ENCODE measurements around the gene SSTR4. TPM values are rescaled to one million over a fixed set of nuclear protein-coding genes. Genes with fewer than 3 reads are reported as not detected.

The SSTR4 gene
- total and polyA plus RNA-seq, 2 donors = not detected

- DNase-seq (ENCODE audit: low read depth in 6 of 9, low spot score in 9 of 9) = no peak
- Histone ChIP-seq H3K36me3 (ENCODE audit: control insufficient read depth in 2 of 2, insufficient read depth in 2 of 2, low read length in 1 of 2) (no peaks in the 10 kb centered on the region), H3K27ac (ENCODE audit: low read depth in 1 of 2, low read length in 1 of 2) (no peak overlapping the region), H3K27me3 (ENCODE audit: control insufficient read depth in 2 of 2, insufficient read depth in 1 of 2, low read length in 1 of 2) (no peaks in the 10 kb centered on the region), H3K4me3 (ENCODE audit: low read length in 2 of 2) (no peak overlapping the region), H3K4me1 (ENCODE audit: control insufficient read depth in 2 of 2, insufficient read depth in 2 of 2, low read length in 2 of 2) (peaks cover 5 to 16% of the 10 kb centered on the region in 2 donors), H3K9me3 (ENCODE audit: control insufficient read depth in 2 of 2, insufficient read depth in 1 of 2, low read length in 1 of 2) (no peaks in the 10 kb centered on the region)
- WGBS = 89% methylated on average over 5 of the region's 5 CpGs
Observed at GRCh38 chr20:23013429-23013828, 21.7 kb upstream of the SSTR4 start.

GRCh38 chr20:23017516-23017915 is 17.6 kb upstream of the SSTR4 start:
- WGBS = 53% methylated on average over 2 of the region's 2 CpGs
- H3K9me3 ChIP-seq (ENCODE audit: control insufficient read depth in 2 of 2, insufficient read depth in 1 of 2, low read length in 1 of 2) = no peaks in the 10 kb centered on the region
- no peaks in the 10 kb centered on the region for H3K27me3 ChIP-seq (ENCODE audit: control insufficient read depth in 2 of 2, insufficient read depth in 1 of 2, low read length in 1 of 2)
- peaks cover 5 to 16% of the 10 kb centered on the region in 2 donors for H3K4me1 ChIP-seq (ENCODE audit: control insufficient read depth in 2 of 2, insufficient read depth in 2 of 2, low read length in 2 of 2)
- H3K27ac ChIP-seq (ENCODE audit: low read depth in 1 of 2, low read length in 1 of 2) = no peak overlapping the region
- peak; percentile 17 to 61 (median 25) for DNase-seq (ENCODE audit: low read depth in 6 of 9, low spot score in 9 of 9)
- no peak overlapping the region for H3K4me3 ChIP-seq (ENCODE audit: low read length in 2 of 2)
- H3K36me3 ChIP-seq (ENCODE audit: control insufficient read depth in 2 of 2, insufficient read depth in 2 of 2, low read length in 1 of 2) = no peaks in the 10 kb centered on the region

GRCh38 chr20:23018432-23018831 is 16.7 kb upstream of the SSTR4 start:
- peaks cover 5 to 16% of the 10 kb centered on the region in 2 donors for H3K4me1 ChIP-seq (ENCODE audit: control insufficient read depth in 2 of 2, insufficient read depth in 2 of 2, low read length in 2 of 2)
- DNase-seq (ENCODE audit: low read depth in 6 of 9, low spot score in 9 of 9) = no peak
- no peak overlapping the region for H3K4me3 ChIP-seq (ENCODE audit: low read length in 2 of 2)
- H3K36me3 ChIP-seq (ENCODE audit: control insufficient read depth in 2 of 2, insufficient read depth in 2 of 2, low read length in 1 of 2) = no peaks in the 10 kb centered on the region
- no peak overlapping the region for H3K27ac ChIP-seq (ENCODE audit: low read depth in 1 of 2, low read length in 1 of 2)
- no peaks in the 10 kb centered on the region for H3K27me3 ChIP-seq (ENCODE audit: control insufficient read depth in 2 of 2, insufficient read depth in 1 of 2, low read length in 1 of 2)
- H3K9me3 ChIP-seq (ENCODE audit: control insufficient read depth in 2 of 2, insufficient read depth in 1 of 2, low read length in 1 of 2) = no peaks in the 10 kb centered on the region

- Histone ChIP-seq H3K4me3 (ENCODE audit: low read length in 2 of 2) (no peak overlapping the region), H3K27me3 (ENCODE audit: control insufficient read depth in 2 of 2, insufficient read depth in 1 of 2, low read length in 1 of 2) (no peaks in the 10 kb centered on the region), H3K4me1 (ENCODE audit: control insufficient read depth in 2 of 2, insufficient read depth in 2 of 2, low read length in 2 of 2) (peaks cover 5 to 16% of the 10 kb centered on the region in 2 donors), H3K9me3 (ENCODE audit: control insufficient read depth in 2 of 2, insufficient read depth in 1 of 2, low read length in 1 of 2) (no peaks in the 10 kb centered on the region), H3K27ac (ENCODE audit: low read depth in 1 of 2, low read length in 1 of 2) (no peak overlapping the region), H3K36me3 (ENCODE audit: control insufficient read depth in 2 of 2, insufficient read depth in 2 of 2, low read length in 1 of 2) (no peaks in the 10 kb centered on the region)
- WGBS = 98% methylated on average over 11 of the region's 11 CpGs
- DNase-seq (ENCODE audit: low read depth in 6 of 9, low spot score in 9 of 9) = no peak
Observed at GRCh38 chr20:23018941-23019340, 16.2 kb upstream of the SSTR4 start.

GRCh38 chr20:23019403-23019802 is 15.7 kb upstream of the SSTR4 start:
- Histone ChIP-seq H3K27me3 (ENCODE audit: control insufficient read depth in 2 of 2, insufficient read depth in 1 of 2, low read length in 1 of 2) (no peaks in the 10 kb centered on the region), H3K27ac (ENCODE audit: low read depth in 1 of 2, low read length in 1 of 2) (no peak overlapping the region), H3K4me1 (ENCODE audit: control insufficient read depth in 2 of 2, insufficient read depth in 2 of 2, low read length in 2 of 2) (peaks cover 5 to 16% of the 10 kb centered on the region in 2 donors), H3K9me3 (ENCODE audit: control insufficient read depth in 2 of 2, insufficient read depth in 1 of 2, low read length in 1 of 2) (no peaks in the 10 kb centered on the region), H3K36me3 (ENCODE audit: control insufficient read depth in 2 of 2, insufficient read depth in 2 of 2, low read length in 1 of 2) (no peaks in the 10 kb centered on the region), H3K4me3 (ENCODE audit: low read length in 2 of 2) (no peak overlapping the region)
- 76% methylated on average over 7 of the region's 7 CpGs for WGBS
- peak in 5 of 9 donors; percentile 13 to 31 (median 28) for DNase-seq (ENCODE audit: low read depth in 6 of 9, low spot score in 9 of 9)

- 98% methylated on average over 12 of the region's 12 CpGs for WGBS
- Histone ChIP-seq H3K27me3 (ENCODE audit: control insufficient read depth in 2 of 2, insufficient read depth in 1 of 2, low read length in 1 of 2) (no peaks in the 10 kb centered on the region), H3K9me3 (ENCODE audit: control insufficient read depth in 2 of 2, insufficient read depth in 1 of 2, low read length in 1 of 2) (no peaks in the 10 kb centered on the region), H3K4me3 (ENCODE audit: low read length in 2 of 2) (no peak overlapping the region), H3K36me3 (ENCODE audit: control insufficient read depth in 2 of 2, insufficient read depth in 2 of 2, low read length in 1 of 2) (no peaks in the 10 kb centered on the region), H3K4me1 (ENCODE audit: control insufficient read depth in 2 of 2, insufficient read depth in 2 of 2, low read length in 2 of 2) (peaks cover 5 to 16% of the 10 kb centered on the region in 2 donors), H3K27ac (ENCODE audit: low read depth in 1 of 2, low read length in 1 of 2) (no peak overlapping the region)
- no peak for DNase-seq (ENCODE audit: low read depth in 6 of 9, low spot score in 9 of 9)
Observed at GRCh38 chr20:23020230-23021018, 14.7 kb upstream of the SSTR4 start.

- no peak for DNase-seq (ENCODE audit: low read depth in 6 of 9, low spot score in 9 of 9)
- Histone ChIP-seq H3K27me3 (ENCODE audit: control insufficient read depth in 2 of 2, insufficient read depth in 1 of 2, low read length in 1 of 2) (no peaks in the 10 kb centered on the region), H3K4me1 (ENCODE audit: control insufficient read depth in 2 of 2, insufficient read depth in 2 of 2, low read length in 2 of 2) (peaks cover 5 to 12% of the 10 kb centered on the region in 2 donors), H3K9me3 (ENCODE audit: control insufficient read depth in 2 of 2, insufficient read depth in 1 of 2, low read length in 1 of 2) (no peaks in the 10 kb centered on the region), H3K27ac (ENCODE audit: low read depth in 1 of 2, low read length in 1 of 2) (no peak overlapping the region), H3K36me3 (ENCODE audit: control insufficient read depth in 2 of 2, insufficient read depth in 2 of 2, low read length in 1 of 2) (no peaks in the 10 kb centered on the region), H3K4me3 (ENCODE audit: low read length in 2 of 2) (no peak overlapping the region)
- WGBS = 93% methylated on average over 1 of the region's 1 CpG
Observed at GRCh38 chr20:23021541-23021940, 13.6 kb upstream of the SSTR4 start.

GRCh38 chr20:23021951-23022350 is 13.2 kb upstream of the SSTR4 start:
- 98% methylated on average over 5 of the region's 5 CpGs for WGBS
- Histone ChIP-seq H3K27ac (ENCODE audit: low read depth in 1 of 2, low read length in 1 of 2) (no peak overlapping the region), H3K36me3 (ENCODE audit: control insufficient read depth in 2 of 2, insufficient read depth in 2 of 2, low read length in 1 of 2) (no peaks in the 10 kb centered on the region), H3K27me3 (ENCODE audit: control insufficient read depth in 2 of 2, insufficient read depth in 1 of 2, low read length in 1 of 2) (no peaks in the 10 kb centered on the region), H3K9me3 (ENCODE audit: control insufficient read depth in 2 of 2, insufficient read depth in 1 of 2, low read length in 1 of 2) (no peaks in the 10 kb centered on the region), H3K4me3 (ENCODE audit: low read length in 2 of 2) (no peak overlapping the region), H3K4me1 (ENCODE audit: control insufficient read depth in 2 of 2, insufficient read depth in 2 of 2, low read length in 2 of 2) (peaks cover 4 to 9% of the 10 kb centered on the region in 2 donors)
- DNase-seq (ENCODE audit: low read depth in 6 of 9, low spot score in 9 of 9) = no peak

GRCh38 chr20:23022849-23023248 is 12.3 kb upstream of the SSTR4 start:
- Histone ChIP-seq H3K9me3 (ENCODE audit: control insufficient read depth in 2 of 2, insufficient read depth in 1 of 2, low read length in 1 of 2) (no peaks in the 10 kb centered on the region), H3K27me3 (ENCODE audit: control insufficient read depth in 2 of 2, insufficient read depth in 1 of 2, low read length in 1 of 2) (no peaks in the 10 kb centered on the region), H3K27ac (ENCODE audit: low read depth in 1 of 2, low read length in 1 of 2) (no peak overlapping the region), H3K36me3 (ENCODE audit: control insufficient read depth in 2 of 2, insufficient read depth in 2 of 2, low read length in 1 of 2) (no peaks in the 10 kb centered on the region), H3K4me1 (ENCODE audit: control insufficient read depth in 2 of 2, insufficient read depth in 2 of 2, low read length in 2 of 2) (peaks cover under 1% of the 10 kb centered on the region in 2 donors), H3K4me3 (ENCODE audit: low read length in 2 of 2) (no peak overlapping the region)
- WGBS = 95% methylated on average over 4 of the region's 4 CpGs
- DNase-seq (ENCODE audit: low read depth in 6 of 9, low spot score in 9 of 9) = no peak

Measured in thymus (tissue), 11 donors.